ENCODE measurements around the gene FLT4. TPM values are rescaled to one million over a fixed set of nuclear protein-coding genes. Genes with fewer than 3 reads are reported as not detected.

Gene FLT4
- polyA plus RNA-seq, 1 donor from 2014 or later = 0.04 TPM

- Histone ChIP-seq H3F3A (ENCODE audit: insufficient read depth, low read length, poor library complexity, severe bottlenecking) (no peaks in the 10 kb centered on the region), H2AFZ (ENCODE audit: low read depth, low read length) (no peak overlapping the region), H3K36me3 (ENCODE audit: insufficient read depth, low read length) (no peaks in the 10 kb centered on the region), H3K27me3 (ENCODE audit: insufficient read depth, low read depth, low read length) (no peaks in the 10 kb centered on the region), H3K27ac (ENCODE audit: low read length) (no peak overlapping the region), H3K9ac (ENCODE audit: low read length) (no peak overlapping the region), H3K79me2 (replicated peaks; ENCODE audit: insufficient read depth, low read length) (no peaks in the 10 kb centered on the region), H3K4me3 (ENCODE audit: low read length) (no peak overlapping the region), H4K20me1 (ENCODE audit: insufficient read depth) (no peaks in the 10 kb centered on the region), H3K9me2 (ENCODE audit: insufficient read depth, low read length) (no peaks in the 10 kb centered on the region), H3K4me2 (ENCODE audit: low read length) (no peak overlapping the region), H3K9me3 (ENCODE audit: low read length) (no peaks in the 10 kb centered on the region)
- TF ChIP-seq TAF1 (IDR thresholded peaks at IDR 0.05; ENCODE audit: low read depth) (no peak), EP300 (conservative IDR thresholded peaks at IDR 0.05; ENCODE audit: poor library complexity, severe bottlenecking) (no peak), POLR2AphosphoS5 (IDR thresholded peaks at IDR 0.05) (no peak)
Observed at GRCh38 chr5:180637962-180638680, 11.3 kb downstream of the FLT4 start.

- H3K27ac ChIP-seq (ENCODE audit: low read length) = no peak overlapping the region
- H3K27me3 ChIP-seq (ENCODE audit: insufficient read depth, low read depth, low read length) = no peaks in the 10 kb centered on the region
- H3K9ac ChIP-seq (ENCODE audit: low read length) = no peak overlapping the region
- no peaks in the 10 kb centered on the region for H3K36me3 ChIP-seq (ENCODE audit: insufficient read depth, low read length)
- no peaks in the 10 kb centered on the region for H3K79me2 ChIP-seq (replicated peaks; ENCODE audit: insufficient read depth, low read length)
- no peak overlapping the region for H3K4me2 ChIP-seq (ENCODE audit: low read length)
- H3F3A ChIP-seq (ENCODE audit: insufficient read depth, low read length, poor library complexity, severe bottlenecking) = no peaks in the 10 kb centered on the region
- no peak overlapping the region for H3K4me3 ChIP-seq (ENCODE audit: low read length)
- no peak overlapping the region for H2AFZ ChIP-seq (ENCODE audit: low read depth, low read length)
- no peak for TF ChIP-seq MXI1 (conservative IDR thresholded peaks at IDR 0.05; ENCODE audit: poor library complexity, severe bottlenecking)
- H4K20me1 ChIP-seq (ENCODE audit: insufficient read depth) = no peaks in the 10 kb centered on the region
- H3K9me3 ChIP-seq (ENCODE audit: low read length) = no peaks in the 10 kb centered on the region
- H3K9me2 ChIP-seq (ENCODE audit: insufficient read depth, low read length) = no peaks in the 10 kb centered on the region
Observed at GRCh38 chr5:180636403-180637075, 12.9 kb downstream of the FLT4 start.

- H3K4me2 ChIP-seq (ENCODE audit: low read length) = no peak overlapping the region
- H3K9ac ChIP-seq (ENCODE audit: low read length) = no peak overlapping the region
- H3K79me2 ChIP-seq (replicated peaks; ENCODE audit: insufficient read depth, low read length) = no peaks in the 10 kb centered on the region
- no peak overlapping the region for H2AFZ ChIP-seq (ENCODE audit: low read depth, low read length)
- H3K27ac ChIP-seq (ENCODE audit: low read length) = no peak overlapping the region
- no peaks in the 10 kb centered on the region for H3K27me3 ChIP-seq (ENCODE audit: insufficient read depth, low read depth, low read length)
- H3F3A ChIP-seq (ENCODE audit: insufficient read depth, low read length, poor library complexity, severe bottlenecking) = no peaks in the 10 kb centered on the region
- no peak overlapping the region for H3K4me3 ChIP-seq (ENCODE audit: low read length)
- H3K9me3 ChIP-seq (ENCODE audit: low read length) = no peaks in the 10 kb centered on the region
- H4K20me1 ChIP-seq (ENCODE audit: insufficient read depth) = no peaks in the 10 kb centered on the region
- no peaks in the 10 kb centered on the region for H3K36me3 ChIP-seq (ENCODE audit: insufficient read depth, low read length)
- TF ChIP-seq CTCF (IDR thresholded peaks at IDR 0.05; ENCODE audit: poor library complexity, severe bottlenecking) = no peak
- TF ChIP-seq EZH2 (IDR thresholded peaks at IDR 0.05; ENCODE audit: borderline replicate concordance, insufficient read depth, low read length, poor library complexity, severe bottlenecking) = no peak
- no peak for TF ChIP-seq REST (IDR thresholded peaks at IDR 0.05; ENCODE audit: borderline replicate concordance)
- no peak for TF ChIP-seq MXI1 (conservative IDR thresholded peaks at IDR 0.05; ENCODE audit: poor library complexity, severe bottlenecking)
- no peak for TF ChIP-seq SMC3 (conservative IDR thresholded peaks at IDR 0.05; ENCODE audit: poor library complexity)
- no peak for TF ChIP-seq EP300 (conservative IDR thresholded peaks at IDR 0.05; ENCODE audit: poor library complexity, severe bottlenecking)
- no peak for TF ChIP-seq POLR2AphosphoS5 (IDR thresholded peaks at IDR 0.05)
- TF ChIP-seq RAD21 (conservative IDR thresholded peaks at IDR 0.05) = no peak
- no peak for TF ChIP-seq TAF1 (IDR thresholded peaks at IDR 0.05; ENCODE audit: low read depth)
- H3K9me2 ChIP-seq (ENCODE audit: insufficient read depth, low read length) = no peaks in the 10 kb centered on the region
Observed at GRCh38 chr5:180636016-180636402, 13.4 kb downstream of the FLT4 start.
